B cell (primary cell): Measurements from ENCODE around the gene SERTAD4. TPM values are rescaled to one million over a fixed set of nuclear protein-coding genes. Genes with fewer than 3 reads are reported as not detected.
A peak's percentile ranks its signal among the peaks of the same experiment; 100 is the strongest.

Experiments used
- ATAC-seq: fragments of 200-7000 bp; cut with Tn5 transposase; one replicate; pipeline ENCODE4 v1.10.0; 2021; ENCODE audit warnings: low read depth, mild to moderate bottlenecking, moderate number of reproducible peaks, moderate library complexity
- CTCF ChIA-PET: fragments of 350-600 bp; sonication (Branson Sonifier 250); formaldehyde crosslinking; loops from one replicate; lab custom pipeline; 2021; ENCODE audit warnings: antibody characterized with exemption, inconsistent platforms; lab: Charles Lee
- POLR2A ChIA-PET: fragments of 350-600 bp; sonication (Branson Sonifier 250); formaldehyde crosslinking; loops from one replicate; lab custom pipeline; 2021; ENCODE audit warnings: antibody characterized with exemption; lab: Charles Lee
- DNase-seq: peaks from one replicate; pipeline ENCODE4 v3.0.0; 2013
- H2AFZ ChIP-seq: 2 replicates; pipeline ENCODE4 v1.6.1; 2012; ENCODE audit warnings: mild to moderate bottlenecking, low read depth, low read length; ENCODE audit not compliant: insufficient read depth, poor library complexity, severe bottlenecking
- H3K27ac ChIP-seq, 2 donors: 1 replicate in 1 of 2; 2 replicates in 1 of 2; pipeline ENCODE4 v1.5.1; 2012 to 2013; ENCODE audit warnings: low read length in 2 of 2, mild to moderate bottlenecking in 2 of 2, moderate library complexity in 1 of 2
- H3K27me3 ChIP-seq, 4 experiments: fragments of 200-600 bp in 1 of 4; sonication (generic) in 1 of 4; replicated peaks in 1 of 4; 1 replicate in 2 of 4; 2 replicates in 2 of 4; pipeline versions ENCODE4 v1.6.1 to v1.7.0; 2013 to 2016; ENCODE audit warnings: low read length in 3 of 4, mild to moderate bottlenecking in 2 of 4, mixed read lengths in 1 of 4, moderate library complexity in 1 of 4; ENCODE audit not compliant: insufficient read depth in 4 of 4, control insufficient read depth in 3 of 4; ENCODE audit errors: control extremely low read depth in 1 of 4
- H3K36me3 ChIP-seq, 2 experiments: replicated peaks in 1 of 2; 1 replicate in 1 of 2; 2 replicates in 1 of 2; pipeline versions ENCODE4 v1.6.1 to v1.7.1; 2013; ENCODE audit warnings: low read length in 1 of 2; ENCODE audit not compliant: insufficient read depth in 2 of 2, control insufficient read depth in 1 of 2; ENCODE audit errors: control extremely low read depth in 1 of 2, extremely low read depth in 1 of 2
- H3K4me1 ChIP-seq, 2 donors: fragments of 200-600 bp in 1 of 2; sonication (generic) in 1 of 2; 1 replicate in 1 of 2; 2 replicates in 1 of 2; pipeline versions ENCODE4 v1.5.1 to v1.6.1; 2013 to 2017; ENCODE audit warnings: low read length in 2 of 2; ENCODE audit not compliant: control insufficient read depth in 2 of 2, insufficient read depth in 2 of 2
- H3K4me2 ChIP-seq: replicated peaks from 2 replicates; pipeline ENCODE3; 2012; ENCODE audit warnings: mild to moderate bottlenecking, low read depth, low read length; ENCODE audit not compliant: poor library complexity, severe bottlenecking
- H3K4me3 ChIP-seq, 5 experiments: fragments of 200-600 bp in 1 of 5; sonication (generic) in 1 of 5; 1 replicate in 3 of 5; 2 replicates in 2 of 5; pipeline versions ENCODE4 v1.5.1 to v1.7.0; 2011 to 2016; ENCODE audit warnings: low read length in 4 of 5, mild to moderate bottlenecking in 4 of 5, low read depth in 2 of 5, control low read depth in 1 of 5, moderate library complexity in 1 of 5; ENCODE audit not compliant: insufficient read depth in 1 of 5; ENCODE audit errors: control extremely low read depth in 1 of 5, extremely low read depth in 1 of 5
- H3K79me2 ChIP-seq: fragments of 200-600 bp; sonication (generic); one replicate; pipeline ENCODE4 v1.6.0; 2016; ENCODE audit warnings: low read length; ENCODE audit not compliant: control insufficient read depth, insufficient read depth
- H3K9ac ChIP-seq: fragments of 200-600 bp; sonication (generic); 2 replicates; pipeline ENCODE4 v1.6.1; 2017; ENCODE audit warnings: mild to moderate bottlenecking, low read length, moderate library complexity
- H3K9me3 ChIP-seq, 3 donors: one replicate each; pipeline versions ENCODE4 v1.6.1 to v1.7.1; 2013; ENCODE audit warnings: low read length in 2 of 3; ENCODE audit not compliant: control insufficient read depth in 2 of 3, insufficient read depth in 1 of 3; ENCODE audit errors: control extremely low read depth in 1 of 3
- H4K20me1 ChIP-seq: 2 replicates; pipeline ENCODE4 v1.6.0; 2012; ENCODE audit warnings: mild to moderate bottlenecking, low read length; ENCODE audit not compliant: insufficient read depth, control insufficient read depth, poor library complexity, severe bottlenecking
- H3K27ac Mint-ChIP-seq: one replicate; pipeline ENCODE4 v1.8.0; 2021; ENCODE audit warnings: mixed read lengths
- H3K27me3 Mint-ChIP-seq: one replicate; pipeline ENCODE4 v1.8.0; 2021; ENCODE audit warnings: mixed read lengths
- H3K4me1 Mint-ChIP-seq: one replicate; pipeline ENCODE4 v1.8.0; 2021; ENCODE audit warnings: mixed read lengths
- H3K4me3 Mint-ChIP-seq: one replicate; pipeline ENCODE4 v1.8.0; 2021; ENCODE audit warnings: mixed read lengths
- H3K9me3 Mint-ChIP-seq: one replicate; pipeline ENCODE4 v1.8.0; 2022; ENCODE audit warnings: mixed read lengths; ENCODE audit not compliant: insufficient read depth
- EZH2 ChIP-seq: IDR thresholded peaks from 2 replicates; pipeline ENCODE4 v1.6.1; 2012; ENCODE audit warnings: borderline replicate concordance, low read depth, mild to moderate bottlenecking, moderate library complexity, low read length; ENCODE audit not compliant: insufficient read depth, poor library complexity, severe bottlenecking
- WGBS: methylation state at CpG from one replicate; pipeline ENCODE4 v1.1.5; 2013; ENCODE audit warnings: missing lambda C conversion rate; ENCODE audit not compliant: insufficient coverage; 5-methylcytosine and 5-hydroxymethylcytosine counted together
- intact Hi-C: fragments of 100-400 bp; cut with micrococcal nuclease; formaldehyde crosslinking; loops from one replicate; pipeline ENCODE4 v1.10.0; 2022
- polyA plus RNA-seq: library from polyadenylated mRNA; depleted of rRNA; stranded (reverse); fragments of >200 nt; gene quantifications from 2 replicates; pipeline ENCODE4 v1.2.3, GENCODE V29; 2012
- total RNA-seq, 2 donors: library from RNA; stranded (reverse); fragments of 120-200 nt in 1 of 2; gene quantifications; 1 replicate in 1 of 2; 2 replicates in 1 of 2; pipeline versions ENCODE4 v1.2.3 to v1.2.4, GENCODE V29; 2013 to 2022
- TF ChIP-seq, protein P1 (sequence below): fragments of 200-600 bp; IDR thresholded peaks from one replicate; pipeline ENCODE4 v1.8.0; 2022; ENCODE audit warnings: antibody characterized with exemption, mild to moderate bottlenecking

The SERTAD4 gene
- total and polyA plus RNA-seq, 2 donors (not counting 1 experiment from before 2014, with no cell fraction given) = not detected

DNA sequence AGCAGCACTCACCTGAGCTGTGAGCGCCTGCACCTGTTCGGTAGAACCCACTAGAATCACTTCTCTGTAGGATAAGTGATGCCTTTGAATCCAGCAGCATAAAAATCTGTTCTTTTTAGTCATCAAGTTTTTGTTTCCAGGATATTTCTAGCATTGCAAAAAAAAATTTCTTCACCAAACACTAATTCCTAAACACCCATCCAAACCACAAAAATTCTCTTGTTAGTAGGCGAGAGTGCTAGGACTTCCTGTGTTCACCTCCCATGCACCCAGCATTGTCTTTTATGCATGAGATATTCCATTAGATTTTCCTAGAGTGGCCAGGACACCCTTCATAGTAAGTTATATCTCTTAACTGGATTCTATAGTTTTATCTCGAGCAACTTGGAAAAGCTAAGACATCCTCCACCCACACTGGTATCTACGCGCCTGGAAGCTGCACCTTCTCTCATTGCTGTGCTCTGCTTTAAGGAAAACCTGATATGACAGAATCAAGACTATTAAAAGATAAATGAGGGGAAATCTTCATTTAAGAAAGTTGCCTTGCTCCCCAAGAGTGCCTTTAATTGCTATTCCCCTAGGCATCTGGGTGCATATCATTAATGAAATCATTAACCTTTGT is 12.3 kb downstream of the SERTAD4 start:
- intact Hi-C loops = no loop called here
- POLR2A ChIA-PET = no interaction called here
- no peaks in the 10 kb centered on the region for H3K36me3 ChIP-seq
- peaks cover 0 to 6% of the 10 kb centered on the region in 2 donors for H3K4me1 ChIP-seq
- Mint-ChIP-seq H3K4me3 (no peak overlapping the region), H3K27ac (no peak overlapping the region), H3K27me3 (peaks cover 74% of the 10 kb centered on the region), H3K4me1 (peaks cover 11% of the 10 kb centered on the region), H3K9me3 (no peaks in the 10 kb centered on the region)
- WGBS = 60% methylated on average over 1 of the region's 6 CpGs
- H3K4me3 ChIP-seq = no peak overlapping the region
- no peak overlapping the region for H3K4me2 ChIP-seq
- TF ChIP-seq EZH2 = no peak
- TF ChIP-seq, protein P1, sequence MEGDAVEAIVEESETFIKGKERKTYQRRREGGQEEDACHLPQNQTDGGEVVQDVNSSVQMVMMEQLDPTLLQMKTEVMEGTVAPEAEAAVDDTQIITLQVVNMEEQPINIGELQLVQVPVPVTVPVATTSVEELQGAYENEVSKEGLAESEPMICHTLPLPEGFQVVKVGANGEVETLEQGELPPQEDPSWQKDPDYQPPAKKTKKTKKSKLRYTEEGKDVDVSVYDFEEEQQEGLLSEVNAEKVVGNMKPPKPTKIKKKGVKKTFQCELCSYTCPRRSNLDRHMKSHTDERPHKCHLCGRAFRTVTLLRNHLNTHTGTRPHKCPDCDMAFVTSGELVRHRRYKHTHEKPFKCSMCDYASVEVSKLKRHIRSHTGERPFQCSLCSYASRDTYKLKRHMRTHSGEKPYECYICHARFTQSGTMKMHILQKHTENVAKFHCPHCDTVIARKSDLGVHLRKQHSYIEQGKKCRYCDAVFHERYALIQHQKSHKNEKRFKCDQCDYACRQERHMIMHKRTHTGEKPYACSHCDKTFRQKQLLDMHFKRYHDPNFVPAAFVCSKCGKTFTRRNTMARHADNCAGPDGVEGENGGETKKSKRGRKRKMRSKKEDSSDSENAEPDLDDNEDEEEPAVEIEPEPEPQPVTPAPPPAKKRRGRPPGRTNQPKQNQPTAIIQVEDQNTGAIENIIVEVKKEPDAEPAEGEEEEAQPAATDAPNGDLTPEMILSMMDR = no peak
- no peaks in the 10 kb centered on the region for H3K79me2 ChIP-seq
- DNase-seq (no peak), ATAC-seq (no peak)
- no peak overlapping the region for H3K27ac ChIP-seq
- CTCF ChIA-PET = interaction anchor here (1.1 kb wide), 2 partner anchors 8 to 155 kb away, joined by 3 read pairs; no protein-coding TSS in a partner anchor
- no peaks in the 10 kb centered on the region for H3K9me3 ChIP-seq
- H4K20me1 ChIP-seq = no peaks in the 10 kb centered on the region
- H3K27me3 ChIP-seq = peaks cover 0 to 32% (median 12%) of the 10 kb centered on the region in 4 experiments
- H3K9ac ChIP-seq = no peak overlapping the region
- H2AFZ ChIP-seq = no peak overlapping the region

DNA sequence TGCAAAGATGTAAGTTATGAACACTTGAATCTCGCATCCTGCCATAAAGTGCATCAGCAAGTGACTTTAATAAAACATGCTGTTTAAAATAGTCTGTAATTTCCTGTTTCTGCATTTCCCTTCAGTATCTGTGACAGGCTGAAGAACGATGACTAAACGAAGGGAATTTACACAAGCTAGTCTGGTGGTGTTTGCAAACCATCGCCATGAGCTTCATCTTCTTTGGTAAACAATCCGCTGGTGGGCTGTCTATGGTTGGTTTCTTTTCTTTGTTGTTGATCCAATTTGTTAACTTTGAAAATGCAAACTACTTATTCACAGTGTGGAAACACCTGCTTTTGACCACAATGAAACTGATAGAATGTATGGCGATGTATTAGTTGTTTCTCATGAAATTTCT is 13.9 kb downstream of the SERTAD4 start:
- Histone ChIP-seq H3K9ac (no peak overlapping the region), H3K27ac (no peak overlapping the region), H3K27me3 (peaks cover 0 to 27% (median 13%) of the 10 kb centered on the region in 4 experiments), H3K9me3 (no peaks in the 10 kb centered on the region), H3K36me3 (no peaks in the 10 kb centered on the region), H2AFZ (peak overlapping the region; percentile 6), H3K4me3 (no peak overlapping the region), H3K4me2 (no peak overlapping the region), H3K79me2 (no peaks in the 10 kb centered on the region), H3K4me1 (peaks cover 6 to 14% of the 10 kb centered on the region in 2 donors), H4K20me1 (no peaks in the 10 kb centered on the region)
- no peak overlapping the region for H3K4me3 Mint-ChIP-seq
- peaks cover 68% of the 10 kb centered on the region for H3K27me3 Mint-ChIP-seq
- H3K27ac Mint-ChIP-seq = no peak overlapping the region
- CTCF ChIA-PET = no interaction called here
- DNase-seq (peak; percentile 21), ATAC-seq (no peak)
- peaks cover 20% of the 10 kb centered on the region for H3K4me1 Mint-ChIP-seq
- no peak for TF ChIP-seq EZH2
- TF ChIP-seq, protein P1 = no peak
- WGBS = no CpG with 5 or more reads among the region's 6 CpGs
- intact Hi-C loops = no loop called here
- H3K9me3 Mint-ChIP-seq = no peaks in the 10 kb centered on the region
- POLR2A ChIA-PET = no interaction called here
